Duodenal mucosa (tissue), 2 donors: ENCODE results near the gene BLVRA.

Experiments
- H3K27ac ChIP-seq: one replicate; pipeline ENCODE4 v1.7.0; 2013; ENCODE audit warnings: low read depth, low read length
- H3K27me3 ChIP-seq, 2 donors: one replicate each; pipeline ENCODE4 v1.7.0; 2013; ENCODE audit warnings: low read length in 2 of 2, control low read depth in 1 of 2; ENCODE audit not compliant: insufficient read depth in 2 of 2, control insufficient read depth in 1 of 2
- H3K36me3 ChIP-seq, 2 donors: one replicate each; pipeline ENCODE4 v1.7.0; 2013; ENCODE audit warnings: low read length in 2 of 2, control low read depth in 1 of 2; ENCODE audit not compliant: insufficient read depth in 2 of 2, control insufficient read depth in 1 of 2
- H3K4me1 ChIP-seq, 2 donors: one replicate each; pipeline ENCODE4 v1.7.0; 2013; ENCODE audit warnings: low read length in 2 of 2, control low read depth in 1 of 2; ENCODE audit not compliant: insufficient read depth in 2 of 2, control insufficient read depth in 1 of 2
- H3K4me3 ChIP-seq, 2 donors: one replicate each; pipeline ENCODE4 v1.7.0; 2013; ENCODE audit warnings: low read length in 2 of 2, low read depth in 1 of 2
- H3K9ac ChIP-seq, 2 donors: one replicate each; pipeline ENCODE4 v1.7.0; 2013; ENCODE audit warnings: low read length in 2 of 2, low read depth in 1 of 2
- H3K9me3 ChIP-seq, 2 donors: one replicate each; pipeline ENCODE4 v1.7.0; 2013; ENCODE audit warnings: low read length in 2 of 2, control low read depth in 1 of 2; ENCODE audit not compliant: control insufficient read depth in 1 of 2

BLVRA gene

GRCh38 chr7:43749383-43749940 lies 9.0 kb upstream of the BLVRA start:
- no peaks in the 10 kb centered on the region for H3K36me3 ChIP-seq
- H3K9me3 ChIP-seq: no peaks in the 10 kb centered on the region
- no peaks in the 10 kb centered on the region for H3K4me1 ChIP-seq
- H3K9ac ChIP-seq: no peak overlapping the region
- H3K27ac ChIP-seq: no peak overlapping the region
- H3K4me3 ChIP-seq: no peak overlapping the region
- H3K27me3 ChIP-seq: peaks cover 0 to 5% of the 10 kb centered on the region in 2 donors

GRCh38 chr7:43750016-43750887 lies 8.2 kb upstream of the BLVRA start:
- Histone ChIP-seq H3K27ac (no peak overlapping the region), H3K36me3 (no peaks in the 10 kb centered on the region), H3K4me1 (no peaks in the 10 kb centered on the region), H3K9me3 (no peaks in the 10 kb centered on the region), H3K27me3 (peaks cover 0 to 5% of the 10 kb centered on the region in 2 donors), H3K4me3 (no peak overlapping the region), H3K9ac (no peak overlapping the region)

GRCh38 chr7:43752411-43752810 lies 6.1 kb upstream of the BLVRA start:
- H3K9me3 ChIP-seq: no peaks in the 10 kb centered on the region
- H3K4me1 ChIP-seq: no peaks in the 10 kb centered on the region
- no peaks in the 10 kb centered on the region for H3K36me3 ChIP-seq
- H3K27ac ChIP-seq: no peak overlapping the region
- peaks cover 0 to 5% of the 10 kb centered on the region in 2 donors for H3K27me3 ChIP-seq
- H3K9ac ChIP-seq: no peak overlapping the region
- no peak overlapping the region for H3K4me3 ChIP-seq

- Histone ChIP-seq H3K36me3 (no peaks in the 10 kb centered on the region), H3K4me1 (peaks cover 0 to 7% of the 10 kb centered on the region in 2 donors), H3K9me3 (no peaks in the 10 kb centered on the region), H3K27ac (no peak overlapping the region), H3K9ac (no peak overlapping the region), H3K4me3 (no peak overlapping the region), H3K27me3 (peaks cover 0 to 6% of the 10 kb centered on the region in 2 donors)
Measured at GRCh38 chr7:43753271-43753810, 5.1 kb upstream of the BLVRA start.

- Histone ChIP-seq H3K27me3 (peaks cover 0 to 6% of the 10 kb centered on the region in 2 donors), H3K4me3 (no peak overlapping the region), H3K36me3 (no peaks in the 10 kb centered on the region), H3K27ac (no peak overlapping the region), H3K4me1 (peaks cover 0 to 7% of the 10 kb centered on the region in 2 donors), H3K9ac (no peak overlapping the region), H3K9me3 (no peaks in the 10 kb centered on the region)
Measured at GRCh38 chr7:43753843-43754242, 4.6 kb upstream of the BLVRA start.

GRCh38 chr7:43754596-43754995 lies 3.9 kb upstream of the BLVRA start:
- Histone ChIP-seq H3K4me3 (no peak overlapping the region), H3K27ac (no peak overlapping the region), H3K9me3 (no peaks in the 10 kb centered on the region), H3K9ac (no peak overlapping the region), H3K36me3 (no peaks in the 10 kb centered on the region), H3K27me3 (peaks cover 3 to 6% of the 10 kb centered on the region in 2 donors), H3K4me1 (peaks cover 4 to 10% of the 10 kb centered on the region in 2 donors)

GRCh38 chr7:43756368-43757072 lies 2.0 kb upstream of the BLVRA start:
- no peaks in the 10 kb centered on the region for H3K36me3 ChIP-seq
- H3K4me1 ChIP-seq: peaks cover 5 to 10% of the 10 kb centered on the region in 2 donors
- no peak overlapping the region for H3K4me3 ChIP-seq
- no peak overlapping the region for H3K27ac ChIP-seq
- no peaks in the 10 kb centered on the region for H3K9me3 ChIP-seq
- H3K27me3 ChIP-seq: peaks cover 3 to 6% of the 10 kb centered on the region in 2 donors
- H3K9ac ChIP-seq: no peak overlapping the region

GRCh38 chr7:43757073-43757720 lies 1.3 kb upstream of the BLVRA start:
- no peak overlapping the region for H3K4me3 ChIP-seq
- no peak overlapping the region for H3K27ac ChIP-seq
- H3K4me1 ChIP-seq: peaks cover 5 to 10% of the 10 kb centered on the region in 2 donors
- no peaks in the 10 kb centered on the region for H3K36me3 ChIP-seq
- peaks cover 3 to 6% of the 10 kb centered on the region in 2 donors for H3K27me3 ChIP-seq
- H3K9ac ChIP-seq: no peak overlapping the region
- no peaks in the 10 kb centered on the region for H3K9me3 ChIP-seq

- H3K36me3 ChIP-seq: no peaks in the 10 kb centered on the region
- peaks cover 3 to 6% of the 10 kb centered on the region in 2 donors for H3K27me3 ChIP-seq
- H3K4me1 ChIP-seq: peaks cover 7 to 11% of the 10 kb centered on the region in 2 donors
- H3K4me3 ChIP-seq: peak overlapping the region; percentile 74 to 85
- H3K27ac ChIP-seq: peak overlapping the region; percentile 30
- H3K9me3 ChIP-seq: no peaks in the 10 kb centered on the region
- peak overlapping the region; percentile 34 to 38 for H3K9ac ChIP-seq
Measured at GRCh38 chr7:43758822-43759683, 573 bp downstream of the BLVRA start.
